ENCODE data around the gene TMEM60.

The TMEM60 gene

DNA sequence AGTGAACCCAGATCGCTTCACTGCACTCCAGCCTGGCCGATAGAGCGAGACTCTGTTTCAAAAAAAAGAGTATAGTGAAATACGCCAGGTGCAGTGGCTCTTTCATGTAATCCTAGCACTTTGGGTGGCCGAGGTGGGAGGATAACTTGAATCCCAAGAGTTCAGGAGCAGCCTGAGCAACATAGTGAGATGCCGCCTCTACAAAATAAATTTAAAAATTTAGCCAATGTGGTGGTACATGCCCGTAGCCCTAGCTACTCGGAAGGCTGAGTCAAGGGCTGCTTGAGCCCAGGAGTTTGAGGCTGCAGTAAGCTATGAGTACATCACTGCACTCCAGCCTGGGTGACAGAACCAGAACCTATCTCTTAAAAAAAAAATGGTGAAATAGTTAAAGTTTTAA, 27.9 kb downstream of the TMEM60 start:
- no peak for DNase-seq (ENCODE audit: low spot score)

DNA sequence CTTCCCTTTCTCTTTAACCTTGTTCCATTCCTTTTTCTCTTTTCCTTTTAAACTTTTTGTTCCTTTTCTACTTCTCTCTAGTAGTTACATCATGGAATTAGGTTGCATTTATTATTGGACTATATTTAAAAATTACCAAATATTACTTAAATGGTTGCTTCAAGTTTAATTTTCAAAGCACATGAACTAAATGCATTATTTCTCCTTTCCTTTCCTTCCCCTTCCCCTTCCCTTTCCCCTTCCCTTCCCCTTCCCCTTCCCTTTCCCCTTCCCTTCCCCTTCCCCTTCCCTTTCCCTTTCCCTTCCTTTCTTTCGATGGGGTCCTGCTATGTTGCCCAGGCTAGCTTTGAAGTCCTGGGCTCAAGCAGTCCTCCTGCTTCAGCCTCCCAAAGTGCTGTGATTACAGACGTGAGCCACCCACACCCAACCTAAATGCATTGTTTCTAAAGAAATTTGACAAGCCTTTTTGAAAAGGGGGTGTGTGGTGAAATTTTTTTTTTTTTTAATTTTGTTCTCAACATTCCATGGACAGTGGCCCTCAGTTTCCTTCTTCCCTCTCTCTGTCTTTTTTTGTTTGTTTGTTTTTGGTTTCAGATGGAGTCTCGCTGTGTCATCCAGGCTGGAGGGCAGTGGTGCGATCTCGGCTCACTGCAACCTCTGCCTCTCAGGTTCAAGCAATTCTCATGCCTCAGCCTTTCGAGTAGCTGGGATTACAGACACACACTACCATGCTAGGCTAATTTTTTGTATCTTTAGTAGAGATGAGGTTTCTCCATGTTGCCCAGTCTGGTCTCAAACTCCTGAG, 31.2 kb downstream of the TMEM60 start:
- DNase-seq (ENCODE audit: low spot score): no peak

DNA sequence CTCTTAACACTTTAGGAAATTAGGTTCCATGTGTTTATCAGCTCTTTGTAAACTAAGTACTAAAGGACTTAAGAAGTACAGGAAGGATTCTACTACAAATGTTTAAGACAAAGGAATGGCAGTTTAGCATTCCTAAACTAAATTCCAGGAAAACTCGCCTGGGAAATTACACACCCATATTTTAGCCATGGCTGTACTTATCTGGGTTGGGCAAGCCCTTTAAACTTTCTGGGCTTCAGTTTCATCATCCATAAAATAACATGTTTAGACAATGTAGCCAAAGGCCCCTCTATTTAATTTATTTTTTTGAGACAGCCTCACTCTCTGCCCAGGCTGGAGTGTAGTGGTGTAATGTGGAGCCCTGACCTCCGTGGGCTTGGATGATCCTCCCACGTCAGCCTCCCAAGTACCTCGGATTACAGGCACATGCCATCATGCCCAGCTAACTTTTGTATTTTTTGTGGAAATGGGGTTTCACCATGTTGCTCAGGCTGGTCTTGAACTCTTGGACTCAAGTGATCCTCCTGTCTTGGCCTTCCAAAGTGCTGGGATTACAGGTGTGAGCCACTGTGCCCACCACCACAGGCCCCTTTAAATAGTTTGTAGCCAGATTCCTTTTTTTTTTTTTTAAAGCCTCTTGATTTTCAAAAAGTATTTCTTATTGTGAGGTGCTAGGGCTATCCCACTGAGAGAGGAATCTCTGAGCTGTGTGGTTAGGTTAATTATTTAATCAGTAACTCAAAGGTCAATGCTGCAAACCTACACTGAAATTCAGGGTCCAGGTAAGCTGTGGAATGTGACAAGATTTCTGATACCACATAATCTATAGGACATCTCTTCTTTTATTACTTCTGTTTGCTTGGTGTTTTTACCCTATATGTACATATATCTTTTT, 32.1 kb downstream of the TMEM60 start:
- DNase-seq (ENCODE audit: low spot score): no peak

DNA sequence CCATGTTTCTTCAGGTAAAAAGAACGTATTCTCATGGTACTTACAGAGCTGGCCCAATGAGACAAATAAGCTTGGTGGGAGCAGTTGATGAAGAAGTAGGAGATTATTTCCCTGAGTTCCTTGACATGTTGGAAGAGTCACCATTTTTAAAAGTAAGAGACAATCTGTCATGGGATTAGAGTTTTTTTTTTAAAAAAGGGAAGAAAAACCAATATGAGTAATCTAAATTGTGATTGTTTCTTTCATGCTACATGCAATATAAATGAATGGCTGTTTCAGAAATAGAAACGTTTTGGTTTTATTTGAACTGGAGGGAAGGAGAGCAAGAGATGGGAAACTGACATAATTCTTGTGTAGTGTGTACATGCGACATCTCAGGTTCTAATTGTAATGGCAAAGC, 32.8 kb downstream of the TMEM60 start:
- no peak for DNase-seq (ENCODE audit: low spot score)

DNA sequence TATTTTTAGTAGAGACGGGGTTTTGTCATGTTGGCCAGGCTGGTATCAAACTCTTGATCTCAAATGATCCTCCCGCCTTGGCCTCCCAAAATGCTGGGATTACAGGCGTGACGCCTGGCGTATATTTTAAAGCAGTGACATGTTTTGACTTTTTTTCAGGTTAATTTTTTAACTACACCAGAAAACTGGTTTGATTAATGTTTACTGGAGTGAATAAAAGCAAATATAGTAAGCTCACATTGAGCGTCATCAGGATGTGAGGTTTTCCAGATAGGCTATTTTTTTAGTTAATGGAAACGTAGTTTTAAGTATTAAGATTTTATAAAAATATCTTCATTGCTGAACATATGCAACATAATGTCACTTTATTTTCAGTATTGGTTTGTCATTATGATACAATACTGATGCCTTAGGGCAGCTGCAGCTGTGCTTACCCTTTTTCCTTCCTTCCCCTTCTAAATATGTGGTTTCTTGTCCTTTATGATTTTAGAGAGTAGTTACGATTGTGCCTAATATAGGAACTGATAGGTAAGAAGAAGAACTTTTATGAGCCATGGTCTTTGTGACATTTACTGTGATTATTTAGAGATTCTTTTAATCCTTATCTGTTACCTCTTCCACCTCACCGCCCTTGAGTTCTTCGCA, 37.3 kb downstream of the TMEM60 start:
- no peak for DNase-seq (ENCODE audit: low spot score)

DNA sequence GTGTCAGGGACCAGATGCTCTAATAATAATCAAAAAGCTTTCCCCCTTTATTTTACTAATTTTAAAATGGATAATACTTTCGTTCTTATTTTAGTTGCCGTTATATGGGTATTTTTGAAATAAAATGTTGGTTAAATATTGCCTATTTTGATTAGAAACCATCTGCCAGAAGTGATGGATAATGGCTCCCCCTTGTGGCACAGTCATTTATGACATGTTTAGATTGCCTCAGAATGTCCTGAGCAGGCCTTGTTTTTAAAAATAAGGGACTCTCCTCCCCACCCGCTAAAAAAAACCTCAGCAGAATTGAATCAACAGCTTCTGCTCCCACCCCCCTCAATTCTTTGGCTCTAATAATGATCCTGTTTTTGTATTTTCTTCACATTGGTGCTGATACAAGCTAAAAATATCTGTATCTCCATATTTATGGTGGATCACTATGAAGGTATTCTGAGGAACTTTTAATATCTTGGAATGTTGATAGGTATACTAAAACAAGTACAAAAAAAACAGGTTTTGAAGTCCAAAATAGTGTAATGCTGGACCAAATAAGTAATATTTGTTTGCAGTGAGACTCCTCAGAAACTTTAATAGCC, 38.8 kb downstream of the TMEM60 start:
- peak; percentile 84 for DNase-seq (ENCODE audit: low spot score)

DNA sequence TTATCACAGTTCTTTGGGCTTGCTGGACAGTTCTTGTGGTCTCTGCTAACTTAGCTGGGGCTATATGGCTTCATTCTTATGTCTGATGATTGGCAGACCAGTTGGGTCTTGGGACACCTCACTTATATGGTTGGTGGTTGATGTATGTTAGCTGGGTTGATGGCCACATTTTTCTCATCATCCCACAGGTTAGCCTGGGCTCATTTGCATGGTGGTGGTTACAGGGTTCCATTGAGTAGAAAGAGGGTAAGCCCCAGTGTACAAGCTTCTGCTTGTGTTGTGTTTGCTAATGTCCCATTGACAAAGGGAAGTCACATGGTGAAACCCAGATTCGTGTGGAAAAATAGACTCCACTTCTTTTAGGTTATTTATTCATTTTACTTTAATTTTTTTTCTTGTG, 40.6 kb downstream of the TMEM60 start:
- DNase-seq (ENCODE audit: low spot score): no peak

DNA sequence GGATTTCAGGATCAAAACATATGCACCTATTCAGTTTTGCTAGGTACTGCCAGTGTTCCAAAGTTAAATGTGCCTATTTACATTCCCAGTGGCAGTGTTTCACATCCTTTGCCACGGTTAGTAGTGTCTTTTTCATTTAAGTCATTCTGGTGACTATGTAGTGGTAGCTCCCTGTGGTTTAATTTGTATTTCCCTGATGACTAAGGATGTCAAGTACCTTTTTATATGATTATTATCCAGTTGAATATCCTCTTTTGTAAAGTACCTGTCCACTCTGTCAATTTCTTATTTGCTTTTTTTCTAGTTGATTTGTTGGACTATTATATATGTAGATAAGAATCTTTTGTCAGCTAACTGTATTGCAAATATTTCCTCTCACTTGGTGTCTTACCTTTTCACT, 45.1 kb downstream of the TMEM60 start:
- DNase-seq (ENCODE audit: low spot score): no peak

DNA sequence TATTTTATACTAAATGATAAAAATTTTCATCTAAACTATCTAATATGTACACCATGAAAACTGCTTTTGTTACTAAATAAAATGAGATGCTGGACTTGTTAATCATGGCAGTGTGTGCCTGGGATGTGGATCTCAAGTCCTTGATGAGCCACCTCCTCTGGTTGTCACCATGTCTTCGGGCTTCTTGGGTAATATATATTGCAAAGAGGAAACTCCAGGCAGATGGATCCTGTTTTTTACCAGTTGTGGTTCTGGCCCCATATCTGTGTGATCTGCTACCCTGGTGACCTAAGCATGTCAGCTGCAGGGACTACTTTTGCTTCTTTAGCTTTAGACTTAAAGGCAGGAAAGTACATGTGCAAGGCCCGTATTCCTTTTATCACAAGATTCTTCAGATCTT, 46.2 kb downstream of the TMEM60 start:
- DNase-seq (ENCODE audit: low spot score): no peak

DNA sequence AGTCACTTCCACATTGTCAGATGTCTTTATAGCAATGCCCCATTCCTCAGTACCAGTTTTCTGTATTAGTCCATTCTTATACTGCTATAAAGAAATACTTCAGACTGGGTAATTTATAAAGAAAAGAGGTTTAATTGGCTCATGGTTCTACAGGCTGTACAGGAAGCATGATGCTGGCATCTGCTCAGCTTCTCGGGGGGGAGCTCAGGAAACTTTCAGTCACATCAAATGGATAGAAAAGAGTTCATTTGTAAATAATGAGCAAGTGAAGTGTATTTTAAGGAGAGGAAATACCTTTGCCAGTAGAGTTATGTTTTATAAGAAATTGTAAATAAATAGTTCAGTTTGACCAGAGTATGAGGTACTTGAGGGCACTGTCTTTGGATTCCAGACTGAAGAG, 50.5 kb downstream of the TMEM60 start:
- no peak for DNase-seq (ENCODE audit: low spot score)

DNA sequence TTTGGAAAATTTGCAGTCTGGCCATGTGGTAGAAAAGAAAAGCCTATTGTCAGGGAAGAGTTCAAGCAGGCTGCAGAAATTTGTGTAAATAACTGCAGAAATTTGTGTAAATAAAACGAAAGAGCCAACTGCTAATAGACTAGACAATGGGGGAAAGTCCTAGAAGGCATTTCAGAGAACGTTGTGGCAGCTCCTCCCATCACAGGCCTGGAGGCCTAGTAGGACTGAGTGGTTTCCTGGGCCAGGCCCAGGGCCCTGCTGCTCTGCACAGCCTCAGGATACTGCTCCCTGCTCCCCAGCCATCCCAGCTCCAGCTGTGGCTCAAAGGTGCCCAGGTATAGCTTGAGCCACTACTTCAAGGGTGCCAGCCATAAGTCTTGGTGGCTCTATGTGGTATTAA, 51.1 kb downstream of the TMEM60 start:
- no peak for DNase-seq (ENCODE audit: low spot score)

DNA sequence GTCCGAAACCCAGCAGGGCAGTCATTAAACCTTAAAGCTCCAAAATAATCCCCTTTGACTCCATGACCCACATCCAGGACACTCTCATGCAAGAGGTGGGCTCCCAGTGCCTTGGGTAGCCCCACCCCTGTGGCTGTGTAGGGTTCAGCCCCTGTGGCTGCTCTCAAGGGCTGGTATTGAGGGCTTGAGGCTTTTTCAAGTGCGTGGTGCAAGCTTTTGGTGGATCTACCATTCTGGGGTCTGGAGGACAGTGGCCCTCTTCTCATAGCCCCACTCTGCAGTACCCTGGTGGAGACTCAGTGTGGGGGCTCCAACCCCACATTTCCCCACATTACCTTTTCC, 51.4 kb downstream of the TMEM60 start:
- DNase-seq (ENCODE audit: low spot score): no peak

DNA sequence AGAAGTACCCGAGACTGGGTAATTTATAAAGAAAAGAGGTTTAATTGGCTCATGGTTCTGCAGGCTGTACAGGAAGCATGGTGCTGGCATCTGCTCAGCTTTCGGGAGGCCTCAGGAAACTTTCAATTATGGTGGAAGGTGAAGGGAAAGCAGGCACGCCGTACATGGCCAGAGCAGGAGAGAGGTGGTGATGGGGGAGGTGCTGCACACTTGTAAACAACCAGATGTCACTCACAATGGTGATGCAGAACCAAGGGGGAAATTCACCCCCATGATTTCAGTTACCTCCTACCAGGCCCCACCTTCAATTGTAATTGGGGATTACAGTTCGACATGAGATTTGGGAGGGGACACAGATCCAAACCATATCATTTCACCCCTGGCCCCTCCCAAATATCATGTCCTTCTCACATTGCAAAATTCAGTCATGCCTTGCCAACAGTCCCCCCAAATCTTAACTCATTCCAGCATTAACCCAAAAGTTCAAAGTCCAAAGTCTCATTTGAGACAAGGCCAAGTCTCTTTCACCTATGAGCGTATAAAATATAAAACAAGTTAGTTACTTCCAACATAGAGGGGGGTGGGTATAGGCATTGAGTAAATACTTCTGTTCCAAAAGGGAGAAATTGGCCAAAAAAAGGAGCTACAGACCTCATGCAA, 51.9 kb downstream of the TMEM60 start:
- no peak for DNase-seq (ENCODE audit: low spot score)

DNA sequence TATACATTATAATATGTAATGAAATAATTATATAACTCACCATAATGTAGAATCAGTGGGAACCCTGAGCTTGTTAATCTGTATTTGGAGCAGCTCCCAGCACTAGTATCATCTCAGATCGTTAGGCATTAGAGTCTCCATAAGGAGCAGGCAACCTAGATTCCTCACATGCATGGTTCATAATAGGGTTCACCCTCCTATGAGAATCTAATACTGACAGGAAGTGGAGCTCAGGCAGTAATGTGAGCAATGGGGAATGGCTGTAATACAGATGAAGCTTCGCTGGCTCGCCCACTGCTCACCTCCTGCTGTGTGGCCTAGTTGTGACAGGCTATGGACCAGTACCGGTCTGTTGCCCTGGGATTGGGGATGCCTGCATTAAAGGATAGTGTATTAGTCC, 52.5 kb downstream of the TMEM60 start:
- DNase-seq (ENCODE audit: low spot score): no peak
